BLaER1 (cell line): ENCODE results near the gene PITPNC1.
A peak's percentile ranks its signal among the peaks of the same experiment; 100 is the strongest.
"Not testable (repeated sequence)": the region's sequence is repeated elsewhere in the genome, so short reads cannot be mapped to it uniquely, and the experiment has no call there.

Experiments used
- H3K27ac ChIP-seq: shearing (Covaris generic); formaldehyde crosslinking; 2 replicates; pipeline ENCODE4 v1.8.1; 2022
- H3K27me3 ChIP-seq: shearing (Covaris generic); formaldehyde crosslinking; 2 replicates; pipeline ENCODE4 v1.8.1; 2022
- H3K36me3 ChIP-seq: shearing (Covaris generic); formaldehyde crosslinking; 2 replicates; pipeline ENCODE4 v1.8.1; 2022
- H3K4me1 ChIP-seq: shearing (Covaris generic); formaldehyde crosslinking; 2 replicates; pipeline ENCODE4 v1.8.1; 2022
- H3K4me2 ChIP-seq: shearing (Covaris generic); formaldehyde crosslinking; 2 replicates; pipeline ENCODE4 v1.8.1; 2022
- H3K4me3 ChIP-seq: shearing (Covaris generic); formaldehyde crosslinking; 2 replicates; pipeline ENCODE4 v1.8.1; 2022
- H3K9ac ChIP-seq: shearing (Covaris generic); formaldehyde crosslinking; 2 replicates; pipeline ENCODE4 v1.8.1; 2022
- H3K9me3 ChIP-seq: shearing (Covaris generic); formaldehyde crosslinking; 2 replicates; pipeline ENCODE4 v1.8.1; 2022
- H4K20me1 ChIP-seq: shearing (Covaris generic); formaldehyde crosslinking; 2 replicates; pipeline ENCODE4 v1.8.1; 2022
- Cebpa-rat ChIP-seq: shearing (Covaris generic); IDR thresholded peaks from 2 replicates; pipeline ENCODE4 v1.8.1; 2022

PITPNC1 gene

GRCh38 chr17:67637901-67638641 is 261.0 kb downstream of the PITPNC1 start:
- Histone ChIP-seq H3K9ac (no peak overlapping the region), H3K4me2 (no peak overlapping the region), H3K4me3 (no peak overlapping the region), H4K20me1 (no peaks in the 10 kb centered on the region), H3K4me1 (no peaks in the 10 kb centered on the region), H3K27me3 (no peaks in the 10 kb centered on the region), H3K27ac (no peak overlapping the region), H3K9me3 (no peaks in the 10 kb centered on the region), H3K36me3 (peaks cover 90% of the 10 kb centered on the region)
- no peak for TF ChIP-seq Cebpa-rat

GRCh38 chr17:67638871-67639270 is 261.8 kb downstream of the PITPNC1 start:
- Histone ChIP-seq H3K9me3 (no peaks in the 10 kb centered on the region), H3K4me2 (no peak overlapping the region), H3K36me3 (peaks cover 90% of the 10 kb centered on the region), H4K20me1 (no peaks in the 10 kb centered on the region), H3K4me3 (no peak overlapping the region), H3K27me3 (no peaks in the 10 kb centered on the region), H3K9ac (no peak overlapping the region), H3K27ac (no peak overlapping the region), H3K4me1 (no peaks in the 10 kb centered on the region)
- no peak for TF ChIP-seq Cebpa-rat

- Histone ChIP-seq H3K27ac (no peak overlapping the region), H3K27me3 (no peaks in the 10 kb centered on the region), H3K36me3 (peaks cover 90% of the 10 kb centered on the region), H3K9me3 (no peaks in the 10 kb centered on the region), H3K4me2 (no peak overlapping the region), H3K4me1 (no peaks in the 10 kb centered on the region), H3K9ac (no peak overlapping the region), H3K4me3 (no peak overlapping the region), H4K20me1 (no peaks in the 10 kb centered on the region)
- no peak for TF ChIP-seq Cebpa-rat
Measured at GRCh38 chr17:67639555-67639954, 262.5 kb downstream of the PITPNC1 start.

GRCh38 chr17:67639979-67640378 is 262.9 kb downstream of the PITPNC1 start:
- Histone ChIP-seq H3K4me1 (no peaks in the 10 kb centered on the region), H3K4me3 (no peak overlapping the region), H3K27me3 (no peaks in the 10 kb centered on the region), H3K9ac (no peak overlapping the region), H3K9me3 (no peaks in the 10 kb centered on the region), H3K27ac (no peak overlapping the region), H3K4me2 (no peak overlapping the region), H3K36me3 (peaks cover 90% of the 10 kb centered on the region), H4K20me1 (no peaks in the 10 kb centered on the region)
- no peak for TF ChIP-seq Cebpa-rat

GRCh38 chr17:67642488-67642887 is 265.4 kb downstream of the PITPNC1 start:
- Histone ChIP-seq H3K36me3 (peaks cover 75% of the 10 kb centered on the region), H3K9ac (no peak overlapping the region), H3K27me3 (no peaks in the 10 kb centered on the region), H3K27ac (no peak overlapping the region), H4K20me1 (no peaks in the 10 kb centered on the region), H3K4me3 (no peak overlapping the region), H3K4me1 (peaks cover 12% of the 10 kb centered on the region), H3K4me2 (no peak overlapping the region), H3K9me3 (no peaks in the 10 kb centered on the region)
- no peak for TF ChIP-seq Cebpa-rat

- Histone ChIP-seq H3K36me3 (peaks cover 70% of the 10 kb centered on the region), H3K9ac (no peak overlapping the region), H3K9me3 (no peaks in the 10 kb centered on the region), H3K27ac (no peak overlapping the region), H3K4me3 (no peak overlapping the region), H3K4me1 (peaks cover 28% of the 10 kb centered on the region), H4K20me1 (no peaks in the 10 kb centered on the region), H3K27me3 (no peaks in the 10 kb centered on the region), H3K4me2 (no peak overlapping the region)
- TF ChIP-seq Cebpa-rat, result no peak
Measured at GRCh38 chr17:67644061-67644460, 267.0 kb downstream of the PITPNC1 start.

GRCh38 chr17:67645195-67645594 is 268.1 kb downstream of the PITPNC1 start:
- Histone ChIP-seq H3K4me1 (peaks cover 30% of the 10 kb centered on the region), H3K36me3 (peaks cover 62% of the 10 kb centered on the region)
- H3K9ac ChIP-seq, H3K9me3 ChIP-seq, H3K27ac ChIP-seq, H3K27me3 ChIP-seq, H4K20me1 ChIP-seq, H3K4me3 ChIP-seq, H3K4me2 ChIP-seq: not testable (repeated sequence)

- no peaks in the 10 kb centered on the region for H3K9me3 ChIP-seq
- H3K36me3 ChIP-seq, result peaks cover 57% of the 10 kb centered on the region
- no peaks in the 10 kb centered on the region for H4K20me1 ChIP-seq
- H3K27me3 ChIP-seq, result no peaks in the 10 kb centered on the region
- TF ChIP-seq Cebpa-rat, result no peak
- no peak overlapping the region for H3K9ac ChIP-seq
- peaks cover 30% of the 10 kb centered on the region for H3K4me1 ChIP-seq
- no peak overlapping the region for H3K27ac ChIP-seq
- H3K4me2 ChIP-seq, result peak overlapping the region; percentile 57
- no peak overlapping the region for H3K4me3 ChIP-seq
Measured at GRCh38 chr17:67646472-67646871, 269.4 kb downstream of the PITPNC1 start.

- Histone ChIP-seq H3K4me1 (peaks cover 30% of the 10 kb centered on the region), H3K36me3 (peaks cover 60% of the 10 kb centered on the region), H3K9me3 (no peaks in the 10 kb centered on the region), H4K20me1 (no peaks in the 10 kb centered on the region), H3K9ac (no peak overlapping the region), H3K27me3 (no peaks in the 10 kb centered on the region), H3K4me3 (no peak overlapping the region), H3K27ac (no peak overlapping the region; the same call in 1 of the 2 replicates), H3K4me2 (peak overlapping the region; percentile 57)
- TF ChIP-seq Cebpa-rat, result no peak
Measured at GRCh38 chr17:67647482-67647881, 270.4 kb downstream of the PITPNC1 start.

- no peaks in the 10 kb centered on the region for H3K9me3 ChIP-seq
- peaks cover 30% of the 10 kb centered on the region for H3K4me1 ChIP-seq
- H3K4me2 ChIP-seq, result peak overlapping the region; percentile 57
- no peak overlapping the region for H3K9ac ChIP-seq
- peak overlapping the region; percentile 23; the same call in 1 of the 2 replicates for H3K27ac ChIP-seq
- H3K4me3 ChIP-seq, result no peak overlapping the region
- H3K27me3 ChIP-seq, result no peaks in the 10 kb centered on the region
- TF ChIP-seq Cebpa-rat, result no peak
- H4K20me1 ChIP-seq, result no peaks in the 10 kb centered on the region
- H3K36me3 ChIP-seq, result peaks cover 60% of the 10 kb centered on the region
Measured at GRCh38 chr17:67648032-67648905, 271.2 kb downstream of the PITPNC1 start.

GRCh38 chr17:67648906-67649295 is 271.8 kb downstream of the PITPNC1 start:
- not testable (repeated sequence) for H3K9me3 ChIP-seq, H3K27ac ChIP-seq, H3K4me3 ChIP-seq, H3K9ac ChIP-seq, H4K20me1 ChIP-seq, H3K27me3 ChIP-seq
- Histone ChIP-seq H3K36me3 (peaks cover 60% of the 10 kb centered on the region), H3K4me2 (peak overlapping the region; percentile 57; the same call in 1 of the 2 replicates), H3K4me1 (peaks cover 30% of the 10 kb centered on the region)
